GM18873 (cell line): ENCODE data around the gene POLE4.
A peak's percentile ranks its signal among the peaks of the same experiment; 100 is the strongest.

Source experiments
- ATAC-seq: cut with Tn5 transposase; IDR thresholded peaks from one replicate; pipeline ENCODE4 v1.9.1; 2021; ENCODE audit warnings: mild to moderate bottlenecking, moderate library complexity, moderate number of reproducible peaks; ENCODE audit not compliant: unreplicated experiment, low FRiP score

POLE4 gene

DNA sequence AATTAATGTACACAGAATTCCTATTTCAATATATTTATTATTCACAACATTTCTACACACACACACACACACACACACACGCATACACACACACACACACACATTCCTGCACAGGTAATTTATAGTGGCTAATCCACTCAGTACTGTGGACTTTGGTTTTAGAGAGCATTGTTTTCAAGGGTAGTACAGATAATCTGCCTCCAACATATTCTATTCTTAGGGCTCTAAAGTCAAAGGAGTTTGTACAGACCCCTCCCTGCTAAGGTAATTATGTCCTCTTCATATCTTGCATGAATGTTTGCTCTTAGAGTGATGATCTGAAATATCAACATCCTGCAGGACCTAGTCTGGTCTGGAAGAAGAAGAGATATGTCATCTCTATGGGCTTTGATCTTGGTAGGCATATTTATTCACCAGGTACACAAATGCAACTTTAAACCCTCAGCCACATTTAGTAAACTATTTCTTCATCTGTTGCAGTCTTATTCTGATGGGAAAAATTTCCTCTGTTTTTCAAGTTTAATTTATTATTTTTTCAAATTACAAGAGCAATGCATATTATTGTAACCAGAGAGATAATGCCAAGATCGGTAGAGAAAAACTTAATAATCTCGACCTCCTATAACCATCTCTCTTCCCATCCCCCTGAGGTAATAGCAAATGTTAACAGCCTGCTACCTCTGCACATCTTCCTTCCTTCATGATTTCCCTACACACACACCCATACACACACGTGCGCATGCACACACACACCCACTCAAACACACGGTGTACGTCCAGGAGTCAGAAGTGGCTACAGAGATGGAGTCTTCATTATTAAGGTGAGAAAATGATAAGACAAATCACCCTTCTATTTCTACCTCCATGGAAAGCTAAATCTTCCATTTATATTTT lies 18.3 kb upstream of the POLE4 start:
- ATAC-seq = no peak

DNA sequence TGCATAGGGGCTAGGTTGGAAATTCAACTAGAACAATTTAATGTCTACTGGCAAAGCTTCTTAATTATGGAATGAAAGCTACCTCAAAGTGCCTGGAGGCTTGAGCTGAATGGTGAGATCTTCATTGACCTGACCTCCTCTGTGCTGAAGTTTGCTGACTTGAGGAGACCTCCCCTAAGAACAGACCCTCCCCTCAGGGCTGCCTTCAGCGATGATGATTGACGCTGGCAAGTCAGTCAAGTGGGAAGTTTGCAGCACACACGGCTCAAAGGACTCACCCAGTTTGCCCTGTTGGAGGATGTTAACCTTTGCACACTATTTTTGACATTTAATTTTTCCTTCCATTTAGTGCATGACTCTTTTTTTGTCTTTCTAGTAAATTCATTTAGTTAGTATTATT lies 17.2 kb upstream of the POLE4 start:
- ATAC-seq = no peak

- no peak for ATAC-seq
These were observed 16.2 kb upstream of the POLE4 start for GRCh38 chr2:74942263-74942662.

DNA sequence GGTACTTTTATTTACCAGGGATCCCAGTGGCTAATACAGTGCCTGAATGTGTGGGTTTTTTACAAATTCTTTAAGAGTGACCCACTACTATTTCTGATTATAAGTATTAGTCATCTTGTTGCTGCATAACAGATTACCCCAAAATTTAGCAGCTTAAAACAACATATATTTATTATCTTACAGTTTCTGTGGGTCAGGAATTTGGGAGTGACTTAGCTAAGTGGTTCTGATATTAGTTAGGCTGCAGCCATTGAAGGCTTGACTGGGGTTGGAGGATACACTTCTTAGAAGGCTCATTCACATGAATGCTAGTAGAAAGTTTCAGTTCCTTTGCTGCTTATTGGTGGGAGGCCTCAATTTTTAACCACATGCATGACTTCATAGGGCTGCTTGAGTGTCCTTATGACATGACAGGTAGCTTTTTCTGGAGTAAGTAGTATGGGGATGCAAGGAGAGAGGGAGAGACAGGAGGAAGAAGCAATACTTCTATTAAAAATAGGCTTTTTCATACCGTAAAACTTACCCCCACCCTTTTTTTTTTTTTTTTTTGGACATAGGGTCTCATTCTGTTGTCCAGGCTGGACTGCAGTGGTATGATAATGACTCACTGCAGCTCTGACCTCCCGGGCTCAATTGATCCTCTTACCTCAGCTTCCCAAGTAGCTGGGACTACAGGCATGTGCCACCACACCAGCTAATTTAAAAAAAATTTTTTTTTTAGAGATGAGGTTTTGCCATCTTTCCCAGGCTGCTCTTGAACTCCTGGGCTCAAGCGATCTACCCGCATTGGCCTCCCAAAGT lies 13.3 kb upstream of the POLE4 start:
- peak; percentile 98 for ATAC-seq

- ATAC-seq = no peak
These were observed 12.6 kb upstream of the POLE4 start for GRCh38 chr2:74945788-74946331.

DNA sequence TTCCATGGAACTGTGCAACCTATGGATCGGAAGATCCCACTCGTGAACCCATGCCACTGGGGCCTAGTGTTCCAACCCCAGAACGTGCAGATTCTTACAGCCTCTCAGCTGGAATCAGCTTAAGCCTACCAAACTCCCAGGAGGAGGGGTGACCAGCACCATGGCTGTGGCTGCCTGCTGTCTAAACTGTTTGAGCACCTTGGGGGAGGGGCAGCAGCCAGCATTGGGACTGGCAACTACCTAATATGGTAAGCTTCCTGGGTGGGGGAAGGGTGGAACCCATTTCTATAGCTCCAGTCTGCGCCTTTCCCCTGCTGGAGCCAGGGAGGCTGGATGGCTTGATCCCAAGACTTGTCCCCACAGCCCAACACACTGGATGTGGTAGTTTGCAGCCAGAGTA lies 10.7 kb upstream of the POLE4 start:
- ATAC-seq = no peak

GRCh38 chr2:74948779-74949178 lies 9.7 kb upstream of the POLE4 start:
- no peak for ATAC-seq

DNA sequence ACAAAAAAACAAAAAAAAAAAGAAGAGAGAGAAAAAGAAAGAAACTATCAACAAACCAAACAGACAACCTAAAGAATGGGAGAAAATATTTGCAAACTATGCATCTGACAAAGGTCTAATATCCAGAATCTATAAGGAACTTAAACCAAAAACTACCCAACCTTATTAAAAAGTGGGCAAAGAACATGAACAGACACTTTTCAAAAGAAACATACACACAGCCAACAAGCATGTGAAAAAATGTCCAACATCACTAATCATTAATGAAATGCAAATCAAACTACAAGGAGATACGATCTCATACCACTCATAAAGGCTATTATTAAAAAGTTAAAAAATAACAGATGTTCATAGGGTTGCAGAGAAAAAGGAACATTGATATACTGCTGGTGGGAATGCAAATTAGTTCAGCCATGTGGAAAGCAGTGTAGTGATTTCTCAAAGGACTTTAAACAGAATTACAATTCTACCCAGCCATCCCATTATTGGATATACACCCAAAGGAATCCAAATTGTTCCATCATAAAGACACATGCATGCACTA lies 7.2 kb upstream of the POLE4 start:
- no peak for ATAC-seq

DNA sequence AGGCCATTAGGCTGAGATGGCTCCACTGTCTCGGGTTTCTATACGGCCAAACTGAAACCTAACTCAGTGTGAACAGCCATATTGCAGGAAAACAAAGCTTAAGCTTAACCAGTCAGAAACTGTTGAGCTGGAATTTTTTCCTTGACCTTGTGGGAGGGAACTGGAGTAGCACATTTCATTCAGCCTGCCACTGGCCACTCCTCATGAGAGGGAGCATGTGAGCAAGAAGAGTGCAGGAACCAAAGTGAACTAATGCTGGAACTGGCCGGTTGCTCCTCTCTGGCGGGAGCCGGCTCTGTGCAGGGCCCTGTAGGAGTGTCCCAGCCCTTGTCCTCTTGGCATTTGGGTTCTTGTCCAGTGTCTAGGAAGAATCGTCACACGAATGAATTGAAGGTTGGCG lies 5.9 kb upstream of the POLE4 start:
- ATAC-seq = no peak

GRCh38 chr2:74953796-74954499 lies 4.5 kb upstream of the POLE4 start:
- ATAC-seq = no peak

- no peak for ATAC-seq
These were observed 4.0 kb upstream of the POLE4 start for GRCh38 chr2:74954500-74954874.

GRCh38 chr2:74957886-74958273 lies 563 bp upstream of the POLE4 start:
- no peak for ATAC-seq

- no peak for ATAC-seq
These were observed 786 bp downstream of the POLE4 start for GRCh38 chr2:74959106-74959751.

DNA sequence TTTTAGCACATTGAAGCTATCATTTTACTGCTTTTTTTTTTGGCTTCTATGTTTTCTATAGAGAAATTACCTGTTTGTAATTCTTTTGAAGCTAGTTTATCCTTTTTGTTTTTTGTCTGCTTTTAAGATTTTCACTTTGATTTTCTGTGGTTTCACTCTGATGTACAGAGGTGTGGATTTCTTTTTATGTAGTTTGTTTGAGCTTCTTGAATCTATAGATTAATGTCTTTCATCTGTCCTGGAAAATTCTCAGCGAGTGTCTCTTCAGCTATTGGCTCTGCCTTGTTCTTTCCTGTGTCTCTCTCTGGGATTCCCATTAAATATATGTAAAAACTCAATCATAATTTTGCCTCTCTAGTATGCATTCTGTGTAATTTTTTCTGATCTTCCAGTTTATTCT lies 8.4 kb downstream of the POLE4 start:
- no peak for ATAC-seq

GRCh38 chr2:74975016-74975415 lies 16.6 kb downstream of the POLE4 start:
- no peak for ATAC-seq

GRCh38 chr2:74979844-74980243 lies 21.4 kb downstream of the POLE4 start:
- no peak for ATAC-seq

DNA sequence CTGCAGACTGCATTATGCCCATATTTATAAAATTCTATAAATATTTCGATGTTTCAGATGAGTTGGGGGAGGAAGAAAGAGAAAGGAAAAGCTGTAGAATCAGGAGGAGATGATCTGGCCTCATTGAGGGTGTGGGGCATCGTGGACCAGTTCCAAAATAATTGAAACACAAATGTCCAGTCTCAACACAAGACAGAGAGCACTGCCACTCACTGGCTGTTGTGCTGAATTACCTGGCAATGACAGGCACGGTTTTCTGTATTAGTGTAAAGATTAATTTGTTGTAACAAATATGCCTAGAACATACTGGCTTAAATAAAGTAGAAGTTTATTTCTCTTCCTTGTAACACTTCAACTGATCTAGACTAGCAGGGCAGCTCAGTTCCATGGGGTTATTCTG lies 24.1 kb downstream of the POLE4 start:
- ATAC-seq = no peak

DNA sequence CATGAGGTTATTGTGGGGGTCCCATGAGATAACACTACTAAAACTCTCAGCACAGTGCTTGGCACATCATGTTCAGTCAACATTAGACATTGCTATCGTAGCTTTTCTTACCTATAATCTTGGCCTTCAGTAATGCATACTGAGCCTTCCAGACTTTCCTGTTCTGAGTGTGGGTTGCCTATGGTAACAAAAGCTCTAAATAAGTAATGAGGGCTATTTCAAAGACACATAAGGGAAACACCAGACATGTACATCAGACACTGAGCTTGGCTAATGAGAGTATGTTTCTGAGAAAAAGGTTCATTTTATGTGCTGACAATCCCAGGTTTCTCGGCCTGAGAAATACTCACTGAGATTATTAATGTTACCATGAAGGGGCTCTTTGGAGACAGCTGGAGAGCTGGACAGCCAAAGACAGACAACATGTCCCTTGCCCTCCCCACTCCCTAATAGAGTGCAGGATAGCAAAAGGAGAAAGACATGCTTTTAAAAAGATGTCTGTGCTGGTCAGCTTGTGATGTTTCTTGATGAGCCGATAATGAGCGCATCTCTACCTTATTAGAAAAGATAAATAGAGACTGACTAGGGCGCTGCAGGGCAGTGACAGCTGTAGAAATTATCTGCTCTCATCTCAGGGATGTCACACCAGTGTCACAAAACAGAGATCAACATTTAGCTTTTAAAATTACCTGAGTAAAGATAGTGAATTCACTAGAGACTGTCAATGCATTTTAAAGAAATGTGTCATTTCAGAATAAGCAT lies 25.4 kb downstream of the POLE4 start:
- ATAC-seq = no peak

DNA sequence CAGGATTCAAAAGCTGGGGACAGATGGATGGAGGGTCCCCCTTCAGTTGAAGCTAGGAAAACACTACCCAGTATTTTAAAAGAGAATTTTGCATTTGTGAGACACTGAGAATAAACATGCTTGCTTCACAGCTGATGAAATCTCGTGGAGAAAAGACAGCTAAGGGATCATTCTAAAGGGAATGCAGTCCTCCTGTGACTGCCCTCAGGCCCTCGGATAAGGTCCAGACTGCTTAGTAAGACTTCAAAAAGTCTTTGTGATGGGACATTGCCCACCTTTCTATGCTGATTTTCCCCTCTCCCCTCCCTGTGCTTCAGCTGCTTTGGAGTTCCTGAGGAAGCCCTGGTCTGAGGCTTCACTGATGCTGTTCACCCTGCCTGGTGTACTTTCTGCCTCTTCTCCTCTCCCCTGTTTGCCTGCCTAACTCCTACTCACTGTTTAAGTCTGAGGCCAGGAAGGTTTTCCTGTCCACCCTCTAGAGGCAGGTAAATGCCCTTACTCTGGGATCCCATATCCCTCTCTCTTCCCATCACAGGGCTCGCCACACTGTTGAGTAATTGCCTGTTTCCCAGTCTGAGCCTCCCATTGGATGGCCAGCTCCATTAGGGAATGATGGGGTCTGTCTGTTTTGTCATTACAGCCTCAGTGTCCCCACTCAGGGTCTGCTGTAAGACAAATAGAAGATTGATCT lies 26.6 kb downstream of the POLE4 start:
- ATAC-seq = no peak
